GM19240 (cell line): ENCODE data around the gene FAM149A.

Source experiments
- DNase-seq: peaks from one replicate; pipeline ENCODE4 v3.0.0; 2011; ENCODE audit warnings: low spot score; ENCODE audit not compliant: insufficient read length

The FAM149A gene

DNA sequence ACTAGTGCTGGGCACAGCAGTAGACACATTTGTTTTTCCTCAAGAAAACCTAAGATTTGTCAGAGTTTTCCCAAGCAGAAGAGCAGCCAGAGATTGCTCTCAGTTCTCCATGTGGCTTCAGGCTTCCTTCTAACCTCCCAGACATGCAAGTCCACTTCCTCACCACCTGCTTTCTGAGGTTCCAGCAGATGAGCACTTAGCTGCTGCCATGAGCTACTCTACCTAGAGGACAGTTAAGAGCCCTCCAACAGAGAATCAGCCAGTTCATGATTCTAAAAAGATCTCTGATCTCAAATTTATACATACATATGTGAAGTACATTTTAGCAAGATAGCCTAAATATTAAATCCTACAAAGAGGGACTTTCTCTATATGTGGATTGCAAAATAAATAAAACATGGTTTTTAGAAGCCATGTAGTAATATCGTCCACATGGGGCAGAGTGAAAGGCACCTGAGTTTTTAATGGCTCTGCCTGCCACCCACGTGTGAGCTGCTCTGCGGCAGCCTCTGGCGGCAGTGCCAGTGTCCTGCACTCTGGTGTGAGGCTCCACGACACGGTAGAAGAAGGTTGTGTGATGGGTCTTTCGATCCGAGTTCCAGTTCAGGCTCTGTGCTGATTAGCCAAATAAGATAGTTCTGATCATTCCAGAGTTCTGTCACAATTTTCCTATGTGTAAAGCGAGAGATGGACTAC lies 97.2 kb downstream of the FAM149A start:
- peak; percentile 55 for DNase-seq

DNA sequence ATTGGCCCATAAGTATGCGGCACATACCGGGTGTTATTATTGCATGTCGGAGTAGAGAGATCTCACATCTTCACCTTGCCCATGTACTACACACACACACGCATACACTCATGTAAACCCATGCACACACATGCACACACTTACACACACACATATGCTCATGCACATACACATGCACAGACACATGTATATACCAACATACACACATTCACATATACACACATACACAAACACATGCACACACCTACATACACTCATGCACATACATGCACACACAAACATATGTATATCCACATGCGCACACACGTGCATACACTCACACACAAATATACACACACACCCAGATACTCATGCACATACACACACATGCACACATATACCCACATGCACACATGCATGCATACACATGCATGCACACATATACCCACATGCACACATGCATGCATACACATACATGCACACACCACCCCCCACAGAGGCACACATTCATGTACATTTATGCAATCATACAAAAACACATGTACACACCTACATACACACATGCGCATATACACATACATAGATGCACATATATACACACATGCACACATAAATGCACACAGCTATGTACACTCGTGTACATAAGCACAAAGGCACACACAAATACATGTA lies 98.1 kb downstream of the FAM149A start:
- DNase-seq = no peak

GRCh38 chr4:186203406-186203805 lies 98.9 kb downstream of the FAM149A start:
- no peak for DNase-seq

DNA sequence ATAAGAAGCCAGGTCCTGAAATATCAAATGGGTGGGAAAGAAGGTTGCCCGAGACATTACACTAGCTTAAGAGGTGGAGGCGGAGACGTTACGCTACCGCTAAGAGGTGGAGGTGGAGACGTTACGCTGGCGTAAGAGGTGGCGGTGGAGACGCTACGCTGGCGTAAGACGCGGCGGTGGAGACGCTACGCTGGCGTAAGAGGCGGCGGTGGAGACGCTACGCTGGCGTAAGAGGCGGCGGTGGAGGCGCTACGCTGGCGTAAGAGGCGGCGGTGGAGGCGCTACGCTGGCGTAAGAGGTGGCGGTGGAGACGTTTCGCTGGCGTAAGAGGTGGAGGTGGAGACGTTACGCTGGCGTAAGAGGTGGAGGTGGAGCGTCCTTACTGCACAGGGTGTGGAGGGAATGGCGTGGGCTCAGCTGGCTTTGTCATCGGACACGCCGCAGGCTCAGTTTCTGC lies 99.6 kb downstream of the FAM149A start:
- no peak for DNase-seq

- DNase-seq = no peak
Measured at GRCh38 chr4:186204686-186205085, 100.2 kb downstream of the FAM149A start.

- DNase-seq = no peak
Measured at GRCh38 chr4:186205156-186205555, 100.7 kb downstream of the FAM149A start.

DNA sequence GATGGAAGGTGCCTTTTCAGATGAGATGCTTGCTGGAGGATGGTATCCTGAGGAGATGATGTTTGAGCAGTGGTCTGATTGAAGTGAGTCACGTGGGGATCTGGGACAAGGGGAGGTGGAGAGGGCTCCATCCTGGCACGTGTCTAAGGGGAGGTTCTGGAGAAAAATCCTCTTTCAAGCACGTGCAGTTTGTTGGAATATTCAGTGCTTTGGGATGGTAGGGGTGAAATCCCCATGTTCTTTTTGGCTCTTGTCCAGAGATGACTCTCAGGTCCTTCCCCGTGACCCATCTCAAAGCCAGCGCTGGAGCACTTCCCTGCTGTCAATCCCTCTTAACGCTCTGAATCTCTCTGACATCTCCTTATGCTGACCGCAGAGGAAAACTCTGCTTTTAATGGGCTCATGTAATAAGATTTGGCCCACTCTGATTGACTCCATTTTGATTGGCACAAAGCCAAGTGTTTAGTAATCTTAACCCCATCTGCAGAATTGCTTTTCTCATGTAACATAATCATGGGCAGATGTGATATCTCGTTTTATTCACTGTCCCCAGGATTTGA lies 112.0 kb downstream of the FAM149A start:
- no peak for DNase-seq

DNA sequence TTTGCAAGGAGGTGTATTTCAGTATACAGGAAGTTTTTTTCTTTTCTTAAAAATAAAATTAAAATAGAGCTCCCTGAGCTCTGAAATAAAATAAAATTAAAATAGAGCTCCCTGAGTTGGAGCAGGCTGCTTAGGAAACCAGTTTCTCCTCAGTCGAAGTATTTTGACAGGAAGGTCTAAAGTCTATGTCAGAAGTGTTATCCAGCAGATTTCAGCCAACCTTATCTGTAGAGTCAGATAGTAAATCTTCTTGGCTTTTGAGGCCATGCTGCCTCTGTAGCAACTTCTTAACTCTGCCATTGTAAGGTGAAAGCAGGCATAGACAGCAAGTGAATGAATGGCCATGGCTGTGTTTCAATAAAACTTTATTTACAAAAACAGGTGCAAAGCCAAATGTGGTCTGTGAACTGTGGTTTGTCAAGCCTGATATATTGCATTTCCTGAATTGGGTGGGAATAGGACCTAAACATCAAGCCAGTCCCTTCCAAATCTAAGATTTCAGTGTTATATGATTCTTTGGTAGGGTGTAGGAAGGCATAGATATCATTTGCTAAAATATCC lies 113.3 kb downstream of the FAM149A start:
- no peak for DNase-seq

DNA sequence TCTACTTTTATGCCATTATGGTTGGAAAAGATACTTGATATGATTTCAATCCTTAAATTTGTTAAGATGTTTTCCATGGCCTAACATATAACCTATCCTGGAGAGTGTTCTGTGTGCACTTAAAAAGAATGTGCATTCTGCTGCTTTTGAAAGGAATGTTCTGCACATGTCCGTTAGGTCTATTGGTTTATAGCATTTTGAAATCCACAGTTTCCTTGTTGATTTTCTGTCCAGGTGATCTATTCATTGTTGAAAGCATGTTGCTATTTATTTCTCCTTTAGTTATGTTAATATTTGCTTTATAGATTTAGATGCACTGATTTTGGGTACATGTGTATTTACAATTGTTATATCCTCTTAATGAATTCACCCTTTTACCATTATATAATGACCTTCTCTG lies 117.1 kb downstream of the FAM149A start:
- DNase-seq = no peak
